Mesodermal cell (in vitro differentiated cells): ENCODE measurements around the gene ITPR2.

Experiments
- H3K27ac ChIP-seq: 2 replicates; pipeline ENCODE4 v1.7.0; 2013; ENCODE audit warnings: mild to moderate bottlenecking, low read depth, low read length, moderate library complexity; ENCODE audit not compliant: severe bottlenecking
- H3K36me3 ChIP-seq: 2 replicates; pipeline ENCODE4 v1.7.1; 2013; ENCODE audit warnings: mild to moderate bottlenecking, low read length, moderate library complexity; ENCODE audit not compliant: control insufficient read depth, insufficient read depth
- H3K4me1 ChIP-seq: one replicate; pipeline ENCODE4 v1.7.1; 2013; ENCODE audit warnings: mild to moderate bottlenecking, low read length; ENCODE audit not compliant: insufficient read depth, control insufficient read depth, poor library complexity, severe bottlenecking
- H3K4me3 ChIP-seq: 2 replicates; pipeline ENCODE4 v1.7.0; 2013; ENCODE audit warnings: low read length, control low read depth, mild to moderate bottlenecking; ENCODE audit not compliant: insufficient read depth, poor library complexity, severe bottlenecking; ENCODE audit errors: extremely low read depth
- H3K9me3 ChIP-seq: 2 replicates; pipeline ENCODE4 v1.7.1; 2013; ENCODE audit warnings: mild to moderate bottlenecking, low read length, moderate library complexity; ENCODE audit not compliant: control insufficient read depth
- WGBS, 2 experiments: methylation state at CpG; one replicate each; pipeline ENCODE4 v1.1.5; 2013; ENCODE audit warnings: missing lambda C conversion rate in 2 of 2; ENCODE audit not compliant: insufficient coverage in 2 of 2; 5-methylcytosine and 5-hydroxymethylcytosine counted together

ITPR2 gene

GRCh38 chr12:26773313-26774104 lies 59.5 kb downstream of the ITPR2 start:
- Histone ChIP-seq H3K4me3 (no peak overlapping the region), H3K36me3 (no peaks in the 10 kb centered on the region), H3K27ac (no peak overlapping the region), H3K9me3 (peaks cover 18% of the 10 kb centered on the region), H3K4me1 (no peaks in the 10 kb centered on the region)
- WGBS, 2 experiments: 80% methylated on average over 1 of the region's 3 CpGs; no CpG with 5 or more reads in 1 of the 2 experiments

- Histone ChIP-seq H3K4me1 (no peaks in the 10 kb centered on the region), H3K36me3 (no peaks in the 10 kb centered on the region), H3K4me3 (no peak overlapping the region), H3K27ac (no peak overlapping the region), H3K9me3 (peaks cover 6% of the 10 kb centered on the region)
- WGBS, 2 experiments: 90 to 100% methylated on average over 2 to 4 of the region's 4 CpGs
These were observed 61.1 kb downstream of the ITPR2 start for GRCh38 chr12:26771861-26772260.

- Histone ChIP-seq H3K4me1 (no peaks in the 10 kb centered on the region), H3K36me3 (no peaks in the 10 kb centered on the region), H3K9me3 (no peaks in the 10 kb centered on the region), H3K4me3 (no peak overlapping the region), H3K27ac (no peak overlapping the region)
- WGBS, 2 experiments: 45 to 90% methylated on average over 2 of the region's 5 CpGs
These were observed 62.5 kb downstream of the ITPR2 start for GRCh38 chr12:26770239-26771070.

GRCh38 chr12:26769611-26770010 lies 63.4 kb downstream of the ITPR2 start:
- Histone ChIP-seq H3K4me3 (no peak overlapping the region), H3K27ac (no peak overlapping the region), H3K9me3 (no peaks in the 10 kb centered on the region), H3K4me1 (no peaks in the 10 kb centered on the region), H3K36me3 (no peaks in the 10 kb centered on the region)
- WGBS, 2 experiments: no CpG with 5 or more reads among the region's 3 CpGs

GRCh38 chr12:26768611-26769603 lies 64.1 kb downstream of the ITPR2 start:
- Histone ChIP-seq H3K9me3 (no peaks in the 10 kb centered on the region), H3K27ac (no peak overlapping the region)
- WGBS, 2 experiments: no CpG with 5 or more reads among the region's 1 CpG

GRCh38 chr12:26767865-26768264 lies 65.1 kb downstream of the ITPR2 start:
- WGBS, 2 experiments: 80 to 86% methylated on average over 2 of the region's 4 CpGs
- Histone ChIP-seq H3K27ac (no peak overlapping the region), H3K4me1 (no peaks in the 10 kb centered on the region)

More at GRCh38 chr12:26768611-26769603, 64.1 kb downstream of the ITPR2 start:
- Histone ChIP-seq H3K4me3 (no peak overlapping the region), H3K36me3 (no peaks in the 10 kb centered on the region), H3K4me1 (no peaks in the 10 kb centered on the region)

GRCh38 chr12:26767116-26767515 lies 65.9 kb downstream of the ITPR2 start:
- no peaks in the 10 kb centered on the region for H3K4me1 ChIP-seq
- no peak overlapping the region for H3K27ac ChIP-seq
- no peak overlapping the region for H3K4me3 ChIP-seq
- H3K9me3 ChIP-seq: peaks cover 3% of the 10 kb centered on the region
- H3K36me3 ChIP-seq: no peaks in the 10 kb centered on the region
- WGBS, 2 experiments: 100% methylated on average over 1 of the region's 1 CpG; no CpG with 5 or more reads in 1 of the 2 experiments

More at GRCh38 chr12:26767865-26768264, 65.1 kb downstream of the ITPR2 start:
- Histone ChIP-seq H3K4me3 (no peak overlapping the region), H3K9me3 (no peaks in the 10 kb centered on the region), H3K36me3 (no peaks in the 10 kb centered on the region)

GRCh38 chr12:26762186-26762585 lies 70.8 kb downstream of the ITPR2 start:
- no peaks in the 10 kb centered on the region for H3K36me3 ChIP-seq
- H3K9me3 ChIP-seq: peaks cover 11% of the 10 kb centered on the region
- no peak overlapping the region for H3K4me3 ChIP-seq
- no peak overlapping the region for H3K27ac ChIP-seq
- no peaks in the 10 kb centered on the region for H3K4me1 ChIP-seq
- no CpG with 5 or more reads among the region's 1 CpG for WGBS, 2 experiments

- 79 to 100% methylated on average over 1 to 2 of the region's 3 CpGs for WGBS, 2 experiments
These were observed 71.2 kb downstream of the ITPR2 start for GRCh38 chr12:26761775-26762174.

GRCh38 chr12:26760657-26761293 lies 72.2 kb downstream of the ITPR2 start:
- H3K4me3 ChIP-seq: no peak overlapping the region
- peaks cover 11% of the 10 kb centered on the region for H3K9me3 ChIP-seq
- no peaks in the 10 kb centered on the region for H3K4me1 ChIP-seq
- WGBS, 2 experiments: 73 to 100% methylated on average over 1 to 2 of the region's 3 CpGs
- no peaks in the 10 kb centered on the region for H3K36me3 ChIP-seq
- H3K27ac ChIP-seq: no peak overlapping the region

More at GRCh38 chr12:26761775-26762174, 71.2 kb downstream of the ITPR2 start:
- Histone ChIP-seq H3K4me3 (no peak overlapping the region), H3K27ac (no peak overlapping the region), H3K9me3 (peaks cover 11% of the 10 kb centered on the region), H3K36me3 (no peaks in the 10 kb centered on the region), H3K4me1 (no peaks in the 10 kb centered on the region)
